Keratinocyte (primary cell): ENCODE results near the gene SEMA3D.

Experiments
- EZH2 ChIP-seq: IDR thresholded peaks from one replicate; pipeline ENCODE4 v1.6.1; 2012; ENCODE audit warnings: inconsistent platforms, mild to moderate bottlenecking, low read length, moderate library complexity
- TF ChIP-seq, protein P1 (sequence below), 3 experiments: IDR thresholded peaks in 1 of 3; conservative IDR thresholded peaks in 1 of 3; optimal IDR thresholded peaks in 1 of 3; 2 replicates in 2 of 3; 3 replicates in 1 of 3; pipeline versions ENCODE3 to v1.5.1; 2011; ENCODE audit warnings: low read length in 3 of 3, mild to moderate bottlenecking in 3 of 3, moderate library complexity in 2 of 3, control low read depth in 1 of 3, inconsistent platforms in 1 of 3; ENCODE audit not compliant: insufficient read depth in 2 of 3; ENCODE audit errors: extremely low read depth in 1 of 3

DNA sequence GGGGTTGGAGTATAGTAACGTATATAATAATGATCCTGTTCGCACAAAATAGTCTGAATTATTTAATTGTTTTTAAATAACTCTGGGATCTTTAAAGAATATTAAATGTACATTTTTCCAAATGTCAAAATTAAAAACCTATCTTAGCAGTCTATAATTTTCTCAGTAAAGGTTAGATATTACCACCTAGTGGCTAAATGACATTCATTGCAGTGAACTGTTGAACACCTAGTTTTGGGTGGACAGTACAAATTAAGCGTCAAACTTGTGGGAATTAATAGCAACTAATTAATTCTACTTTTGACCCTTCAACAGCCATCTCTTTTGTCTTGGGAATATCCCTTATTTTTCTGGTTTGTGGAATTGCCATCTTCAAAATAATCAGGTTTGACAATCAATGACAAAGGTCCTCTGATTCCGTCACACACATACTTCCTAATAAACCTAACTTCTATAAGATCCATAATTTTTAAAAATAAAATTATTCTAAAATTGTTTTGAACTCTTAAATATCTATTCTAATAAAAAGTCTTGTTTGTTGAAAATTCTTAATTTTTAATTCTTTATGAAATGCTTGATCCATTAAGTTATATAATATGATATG is 165.7 kb downstream of the SEMA3D start:
- TF ChIP-seq, protein P1, sequence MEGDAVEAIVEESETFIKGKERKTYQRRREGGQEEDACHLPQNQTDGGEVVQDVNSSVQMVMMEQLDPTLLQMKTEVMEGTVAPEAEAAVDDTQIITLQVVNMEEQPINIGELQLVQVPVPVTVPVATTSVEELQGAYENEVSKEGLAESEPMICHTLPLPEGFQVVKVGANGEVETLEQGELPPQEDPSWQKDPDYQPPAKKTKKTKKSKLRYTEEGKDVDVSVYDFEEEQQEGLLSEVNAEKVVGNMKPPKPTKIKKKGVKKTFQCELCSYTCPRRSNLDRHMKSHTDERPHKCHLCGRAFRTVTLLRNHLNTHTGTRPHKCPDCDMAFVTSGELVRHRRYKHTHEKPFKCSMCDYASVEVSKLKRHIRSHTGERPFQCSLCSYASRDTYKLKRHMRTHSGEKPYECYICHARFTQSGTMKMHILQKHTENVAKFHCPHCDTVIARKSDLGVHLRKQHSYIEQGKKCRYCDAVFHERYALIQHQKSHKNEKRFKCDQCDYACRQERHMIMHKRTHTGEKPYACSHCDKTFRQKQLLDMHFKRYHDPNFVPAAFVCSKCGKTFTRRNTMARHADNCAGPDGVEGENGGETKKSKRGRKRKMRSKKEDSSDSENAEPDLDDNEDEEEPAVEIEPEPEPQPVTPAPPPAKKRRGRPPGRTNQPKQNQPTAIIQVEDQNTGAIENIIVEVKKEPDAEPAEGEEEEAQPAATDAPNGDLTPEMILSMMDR (optimal IDR thresholded peaks at IDR 0.05 in 1 of 3, IDR thresholded peaks at IDR 0.05 in 1 of 3, conservative IDR thresholded peaks at IDR 0.05 in 1 of 3; ENCODE audit: extremely low read depth in 1 of 3, insufficient read depth in 2 of 3, low read length in 3 of 3) = peak in 2 of 3 experiments; percentile 16 to 20
- no peak for TF ChIP-seq EZH2
